ENCODE data around the gene RAD18. TPM values are rescaled to one million over a fixed set of nuclear protein-coding genes. Genes with fewer than 3 reads are reported as not detected.

The RAD18 gene
- 10 to 100 TPM in 1 of 4 donors, 1 to 10 TPM in 3; 6.4 to 25.8 (median 8.2) TPM for total RNA-seq
- polyA plus RNA-seq = 1 to 10 TPM; 3.5 to 5.8 (median 4.8) TPM

GRCh38 chr3:8963137-8963853, at the start of gene RAD18:
RAD18 (minus strand) TSS chr3:8963472; CDS start chr3:8963385, 87 bp downstream.
- Histone ChIP-seq H3K9me3 (no peaks in the 10 kb centered on the region), H3K36me3 (peaks cover 0 to 5% (median 0%) of the 10 kb centered on the region in 4 donors), H3K4me3 (peak within 1 kb of the TSS; percentile 66 to 77 (median 74)), H3K27me3 (no peaks in the 10 kb centered on the region), H3K27ac (peak within 1 kb of the TSS; percentile 74 to 80 (median 75)), H3K4me1 (peaks cover 0 to 18% (median 14%) of the 10 kb centered on the region in 4 donors)
- peak; percentile 94 for DNase-seq
- TF ChIP-seq POLR2AphosphoS5 (IDR thresholded peaks at IDR 0.05) (peak in 3 of 4 donors; percentile 63 to 83 (median 70)), CTCF (IDR thresholded peaks at IDR 0.05) (no peak)
- 1% methylated on average over 45 of the region's 45 CpGs for WGBS, 2 donors
- intact Hi-C loops (cut with DNase I) = no loop called here

- H3K9me3 ChIP-seq = no peaks in the 10 kb centered on the region
- no peaks in the 10 kb centered on the region for H3K4me1 ChIP-seq
- 92 to 96% methylated on average over 2 of the region's 2 CpGs for WGBS, 2 donors
- H3K4me3 ChIP-seq = no peak overlapping the region
- intact Hi-C loops (cut with DNase I) = no loop called here
- H3K36me3 ChIP-seq = peaks cover 0 to 6% (median 0%) of the 10 kb centered on the region in 4 donors
- TF ChIP-seq POLR2A (IDR thresholded peaks at IDR 0.05) = no peak
- TF ChIP-seq CTCF (IDR thresholded peaks at IDR 0.05) = no peak
- H3K27ac ChIP-seq = no peak overlapping the region
- H3K27me3 ChIP-seq = no peaks in the 10 kb centered on the region
- DNase-seq = no peak
These were observed 49.2 kb upstream of the RAD18 start for GRCh38 chr3:9012521-9012920.

GRCh38 chr3:9009976-9010545, 46.8 kb upstream of the RAD18 start:
- Histone ChIP-seq H3K27me3 (no peaks in the 10 kb centered on the region), H3K27ac (no peak overlapping the region), H3K4me3 (no peak overlapping the region), H3K9me3 (no peaks in the 10 kb centered on the region), H3K4me1 (no peaks in the 10 kb centered on the region), H3K36me3 (peaks cover 0 to 6% (median 0%) of the 10 kb centered on the region in 4 donors)
- 94 to 96% methylated on average over 11 of the region's 11 CpGs for WGBS, 2 donors
- intact Hi-C loops (cut with DNase I) = no loop called here
- DNase-seq = no peak
- no peak for TF ChIP-seq POLR2A (IDR thresholded peaks at IDR 0.05)
- no peak for TF ChIP-seq EP300 (IDR thresholded peaks at IDR 0.05)
- TF ChIP-seq CTCF (IDR thresholded peaks at IDR 0.05) = no peak
- no peak for TF ChIP-seq POLR2AphosphoS5 (IDR thresholded peaks at IDR 0.05)

GRCh38 chr3:9008550-9009255, 45.4 kb upstream of the RAD18 start:
- intact Hi-C loops (cut with DNase I) = no loop called here
- peaks cover 0 to 6% (median 0%) of the 10 kb centered on the region in 4 donors for H3K36me3 ChIP-seq
- H3K4me3 ChIP-seq = no peak overlapping the region
- 73 to 74% methylated on average over 6 of the region's 6 CpGs for WGBS, 2 donors
- DNase-seq = no peak
- no peaks in the 10 kb centered on the region for H3K4me1 ChIP-seq
- H3K27me3 ChIP-seq = no peaks in the 10 kb centered on the region
- TF ChIP-seq CTCF (IDR thresholded peaks at IDR 0.05) (no peak), EP300 (IDR thresholded peaks at IDR 0.05) (no peak), POLR2A (IDR thresholded peaks at IDR 0.05) (no peak), POLR2AphosphoS5 (IDR thresholded peaks at IDR 0.05) (no peak)
- no peaks in the 10 kb centered on the region for H3K9me3 ChIP-seq
- H3K27ac ChIP-seq = no peak overlapping the region

All from sigmoid colon (tissue), 7 donors.